NT2/D1 (cell line): ENCODE results near the gene SEM1.

Experiments used
- YY1 ChIP-seq: IDR thresholded peaks from 2 replicates; pipeline ENCODE4 v1.6.1; 2011; ENCODE audit not compliant: insufficient read length, insufficient read depth
- ZNF274 ChIP-seq: IDR thresholded peaks from 2 replicates; pipeline ENCODE4 v1.6.1; 2011; ENCODE audit warnings: mild to moderate bottlenecking, low read depth, low read length

- TF ChIP-seq YY1 (no peak), ZNF274 (no peak)
These were observed 39.8 kb downstream of the SEM1 start for GRCh38 chr7:96669812-96670211.
